H9 (cell line): ENCODE results near the gene AGBL3. TPM values are rescaled to one million over a fixed set of nuclear protein-coding genes. Genes with fewer than 3 reads are reported as not detected.

Experiments used
- DNase-seq: peaks from one replicate; pipeline ENCODE4 v3.0.0-alpha.2; 2017
- H2AFZ ChIP-seq: one replicate; pipeline ENCODE4 v1.6.1; 2013; ENCODE audit warnings: mild to moderate bottlenecking, low read length, control low read depth, moderate library complexity
- H2AK5ac ChIP-seq: 2 replicates; pipeline ENCODE4 v1.6.1; 2013; ENCODE audit warnings: low read length, control low read depth, mixed read lengths; ENCODE audit not compliant: insufficient read length
- H2BK120ac ChIP-seq: one replicate; pipeline ENCODE4 v1.6.1; 2013; ENCODE audit warnings: low read depth, mild to moderate bottlenecking, low read length, control low read depth, inconsistent platforms; ENCODE audit not compliant: poor library complexity, severe bottlenecking
- H2BK12ac ChIP-seq: 2 replicates; pipeline ENCODE4 v1.6.1; 2013; ENCODE audit warnings: low read length, control low read depth, mixed read lengths, low read depth; ENCODE audit not compliant: insufficient read length
- H2BK15ac ChIP-seq: 2 replicates; pipeline ENCODE4 v1.6.1; 2013; ENCODE audit warnings: low read depth, low read length, control low read depth
- H2BK20ac ChIP-seq: one replicate; pipeline ENCODE4 v1.6.1; 2013; ENCODE audit warnings: low read depth, mild to moderate bottlenecking, low read length, control low read depth, inconsistent platforms; ENCODE audit not compliant: poor library complexity, severe bottlenecking
- H2BK5ac ChIP-seq: 2 replicates; pipeline ENCODE4 v1.6.1; 2013; ENCODE audit warnings: low read length, control low read depth, mixed read lengths; ENCODE audit not compliant: insufficient read length
- H3K14ac ChIP-seq: 2 replicates; pipeline ENCODE4 v1.6.1; 2013; ENCODE audit warnings: low read length, control low read depth; ENCODE audit not compliant: insufficient read depth
- H3K18ac ChIP-seq: 2 replicates; pipeline ENCODE4 v1.6.1; 2013; ENCODE audit warnings: low read depth, mild to moderate bottlenecking, mixed read lengths, low read length, control low read depth; ENCODE audit not compliant: insufficient read length
- H3K23ac ChIP-seq: 2 replicates; pipeline ENCODE4 v1.6.1; 2013; ENCODE audit warnings: low read length, control low read depth, mixed read lengths, low read depth; ENCODE audit not compliant: insufficient read length
- H3K23me2 ChIP-seq: 2 replicates; pipeline ENCODE4 v1.6.1; 2013; ENCODE audit warnings: low read depth, mild to moderate bottlenecking, mixed read lengths, low read length, control low read depth; ENCODE audit not compliant: insufficient read length, poor library complexity, severe bottlenecking
- H3K27ac ChIP-seq: 2 replicates; pipeline ENCODE4 v1.5.1; 2013; ENCODE audit warnings: low read length, control low read depth, mixed read lengths, low read depth; ENCODE audit not compliant: insufficient read length
- H3K27me3 ChIP-seq: 2 replicates; pipeline ENCODE4 v1.6.1; 2013; ENCODE audit warnings: low read length, control low read depth, inconsistent platforms; ENCODE audit not compliant: insufficient read depth
- H3K4ac ChIP-seq: 2 replicates; pipeline ENCODE4 v1.6.1; 2013; ENCODE audit warnings: low read depth, mild to moderate bottlenecking, control low read depth, inconsistent platforms, low read length, moderate library complexity
- H3K4me1 ChIP-seq: 2 replicates; pipeline ENCODE4 v1.6.1; 2013; ENCODE audit warnings: low read length, control low read depth, inconsistent platforms; ENCODE audit not compliant: insufficient read depth
- H3K4me2 ChIP-seq: 2 replicates; pipeline ENCODE4 v1.6.1; 2013; ENCODE audit warnings: low read length, control low read depth, mixed read lengths; ENCODE audit not compliant: insufficient read length, insufficient read depth
- H3K56ac ChIP-seq: 2 replicates; pipeline ENCODE4 v1.6.1; 2013; ENCODE audit warnings: low read depth, mild to moderate bottlenecking, mixed read lengths, low read length, control low read depth; ENCODE audit not compliant: insufficient read length
- H3K79me1 ChIP-seq: 2 replicates; pipeline ENCODE4 v1.6.1; 2013; ENCODE audit warnings: low read depth, mild to moderate bottlenecking, moderate library complexity, low read length, control low read depth, inconsistent platforms; ENCODE audit not compliant: insufficient read depth, poor library complexity, severe bottlenecking
- H3K79me2 ChIP-seq: 2 replicates; pipeline ENCODE4 v1.6.1; 2013; ENCODE audit warnings: low read length, control low read depth, inconsistent platforms; ENCODE audit not compliant: insufficient read depth
- H3K9ac ChIP-seq: 2 replicates; pipeline ENCODE4 v1.6.1; 2013; ENCODE audit warnings: low read length, control low read depth, mixed read lengths; ENCODE audit not compliant: insufficient read length; ENCODE audit errors: extremely low read depth
- H3K9me3 ChIP-seq: one replicate; pipeline ENCODE4 v1.6.1; 2013; ENCODE audit warnings: low read depth, low read length, inconsistent platforms; ENCODE audit not compliant: control insufficient read depth
- H3T11ph ChIP-seq: one replicate; pipeline ENCODE4 v1.6.1; 2013; ENCODE audit warnings: mild to moderate bottlenecking, low read length, control low read depth, inconsistent platforms
- H4K20me1 ChIP-seq: one replicate; pipeline ENCODE4 v1.6.1; 2013; ENCODE audit not compliant: control insufficient read depth, insufficient read length, insufficient read depth
- H4K5ac ChIP-seq: 2 replicates; pipeline ENCODE4 v1.6.1; 2013; ENCODE audit warnings: low read depth, mild to moderate bottlenecking, mixed read lengths, low read length, control low read depth; ENCODE audit not compliant: insufficient read length
- H4K8ac ChIP-seq: replicated peaks from 2 replicates; pipeline ENCODE4 v1.6.1; 2013; ENCODE audit warnings: low read length, control low read depth, mixed read lengths, low read depth; ENCODE audit not compliant: insufficient read length
- H4K91ac ChIP-seq: 2 replicates; pipeline ENCODE4 v1.6.1; 2013; ENCODE audit warnings: low read depth, mild to moderate bottlenecking, moderate library complexity, mixed read lengths, low read length, control low read depth; ENCODE audit not compliant: insufficient read length
- H3K27ac Mint-ChIP-seq, 3 experiments: 2 replicates in 2 of 3; 3 replicates in 1 of 3; pipeline ENCODE4 v1.8.0; 2020 to 2021; ENCODE audit warnings: mixed read lengths in 3 of 3, mild to moderate bottlenecking in 1 of 3, moderate library complexity in 1 of 3
- H3K27me3 Mint-ChIP-seq: 2 replicates; pipeline ENCODE4 v1.8.0; 2021; ENCODE audit warnings: low read depth, mild to moderate bottlenecking, moderate library complexity, mixed read lengths
- H3K36me3 Mint-ChIP-seq, 3 experiments: 2 replicates in 2 of 3; 3 replicates in 1 of 3; pipeline ENCODE4 v1.8.0; 2020 to 2021; ENCODE audit warnings: low read depth in 3 of 3, mixed read lengths in 3 of 3; ENCODE audit not compliant: insufficient read depth in 1 of 3
- H3K4me1 Mint-ChIP-seq, 2 experiments: 2 replicates each; pipeline ENCODE4 v1.8.0; 2020; ENCODE audit warnings: mixed read lengths in 2 of 2
- H3K4me3 Mint-ChIP-seq, 2 experiments: 2 replicates in 1 of 2; 3 replicates in 1 of 2; pipeline ENCODE4 v1.8.0; 2020 to 2021; ENCODE audit warnings: mild to moderate bottlenecking in 2 of 2, mixed read lengths in 2 of 2, moderate library complexity in 1 of 2
- H3K9me3 Mint-ChIP-seq, 2 experiments: 2 replicates in 1 of 2; 3 replicates in 1 of 2; pipeline ENCODE4 v1.8.0; 2020; ENCODE audit warnings: mild to moderate bottlenecking in 2 of 2, mixed read lengths in 2 of 2, moderate library complexity in 1 of 2
- WGBS: extraction: QIAGEN DNeasy Blood & Tissue Kit; methylation state at CpG from one replicate; pipeline ENCODE4 v1.1.7; 2013; ENCODE audit warnings: missing lambda C conversion rate, low lambda C conversion rate, mixed read lengths; ENCODE audit not compliant: insufficient read length; ENCODE audit errors: extremely low coverage; 5-methylcytosine and 5-hydroxymethylcytosine counted together
- total RNA-seq: library from RNA; stranded (reverse); gene quantifications from 2 replicates; pipeline ENCODE4 v1.2.1, GENCODE V29; 2021
- TF ChIP-seq, protein P1 (sequence below): fragments of 200-600 bp; sonication (generic); conservative IDR thresholded peaks from 3 replicates; pipeline ENCODE4 v1.8.0; 2021; ENCODE audit warnings: antibody characterized with exemption, mild to moderate bottlenecking

Gene AGBL3
- total RNA-seq, 1 experiment from 2014 or later = 2.4 TPM

DNA sequence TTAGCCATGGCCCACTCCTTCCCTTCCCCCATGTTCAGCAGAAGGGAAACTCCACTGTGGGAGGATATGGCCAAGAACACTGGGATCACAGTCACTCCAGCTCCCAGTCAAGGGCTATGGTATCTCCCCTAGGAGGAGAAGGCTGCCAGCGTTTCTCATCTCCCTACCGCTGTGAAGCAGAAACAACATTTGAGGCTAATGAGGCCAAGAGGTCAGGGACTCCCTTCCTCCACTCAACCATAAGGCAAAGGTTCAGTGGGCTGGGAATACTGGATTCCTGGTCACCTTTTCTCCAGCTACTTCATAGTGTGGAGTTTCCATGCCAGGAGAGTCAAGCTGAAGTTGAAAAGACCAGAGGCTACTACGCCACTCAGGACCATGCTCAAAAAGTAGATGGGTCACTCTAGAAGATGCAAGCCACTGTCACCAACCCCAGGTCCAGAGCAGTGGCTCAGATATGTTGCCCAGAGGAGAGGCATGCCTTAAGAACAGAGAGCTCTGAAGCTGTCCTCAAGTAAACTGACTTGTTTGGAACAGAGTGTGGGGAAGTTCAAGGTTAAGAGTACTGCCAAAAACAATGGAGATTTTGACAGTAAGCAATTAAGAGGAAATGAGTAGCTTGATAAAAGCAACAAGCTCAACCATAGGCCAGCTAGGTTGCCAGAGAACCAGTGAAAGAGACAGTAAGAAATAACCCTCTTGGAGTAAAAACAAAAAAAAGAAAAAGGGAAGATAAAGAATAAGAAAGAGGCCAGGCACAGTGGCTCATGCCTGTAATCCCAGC lies 157.8 kb downstream of the AGBL3 start:
- Histone ChIP-seq H3K4ac (no peak overlapping the region), H3K27me3 (no peaks in the 10 kb centered on the region), H4K5ac (no peak overlapping the region), H3K4me1 (no peaks in the 10 kb centered on the region), H2AFZ (no peak overlapping the region), H3K56ac (no peak overlapping the region), H3K79me2 (no peaks in the 10 kb centered on the region), H4K20me1 (no peaks in the 10 kb centered on the region), H3K23ac (no peak overlapping the region), H4K8ac (no peak overlapping the region), H3K79me1 (no peaks in the 10 kb centered on the region), H4K91ac (no peak overlapping the region), H3K14ac (no peak overlapping the region), H3K18ac (no peak overlapping the region), H3K9me3 (no peaks in the 10 kb centered on the region), H3K23me2 (no peaks in the 10 kb centered on the region), H2BK120ac (no peak overlapping the region), H3K27ac (no peak overlapping the region), H2BK15ac (no peak overlapping the region; the same call in 1 of the 2 replicates), H2BK20ac (no peak overlapping the region), H2AK5ac (no peak overlapping the region), H2BK12ac (no peak overlapping the region), H3K9ac (no peak overlapping the region), H3K4me2 (no peak overlapping the region), H3T11ph (no peak overlapping the region), H2BK5ac (no peak overlapping the region)
- H3K36me3 Mint-ChIP-seq = no peaks in the 10 kb centered on the region
- H3K27ac Mint-ChIP-seq = no peak overlapping the region
- peaks cover 2 to 8% of the 10 kb centered on the region in 2 experiments; a peak in 2 of 4 replicates for H3K4me1 Mint-ChIP-seq
- DNase-seq = no peak
- H3K27me3 Mint-ChIP-seq = peaks cover 2% of the 10 kb centered on the region; the same call in 1 of the 2 replicates
- no CpG with 5 or more reads among the region's 3 CpGs for WGBS
- no peaks in the 10 kb centered on the region; a peak in 2 of 5 replicates for H3K9me3 Mint-ChIP-seq
- H3K4me3 Mint-ChIP-seq = no peak overlapping the region
- TF ChIP-seq, protein P1, sequence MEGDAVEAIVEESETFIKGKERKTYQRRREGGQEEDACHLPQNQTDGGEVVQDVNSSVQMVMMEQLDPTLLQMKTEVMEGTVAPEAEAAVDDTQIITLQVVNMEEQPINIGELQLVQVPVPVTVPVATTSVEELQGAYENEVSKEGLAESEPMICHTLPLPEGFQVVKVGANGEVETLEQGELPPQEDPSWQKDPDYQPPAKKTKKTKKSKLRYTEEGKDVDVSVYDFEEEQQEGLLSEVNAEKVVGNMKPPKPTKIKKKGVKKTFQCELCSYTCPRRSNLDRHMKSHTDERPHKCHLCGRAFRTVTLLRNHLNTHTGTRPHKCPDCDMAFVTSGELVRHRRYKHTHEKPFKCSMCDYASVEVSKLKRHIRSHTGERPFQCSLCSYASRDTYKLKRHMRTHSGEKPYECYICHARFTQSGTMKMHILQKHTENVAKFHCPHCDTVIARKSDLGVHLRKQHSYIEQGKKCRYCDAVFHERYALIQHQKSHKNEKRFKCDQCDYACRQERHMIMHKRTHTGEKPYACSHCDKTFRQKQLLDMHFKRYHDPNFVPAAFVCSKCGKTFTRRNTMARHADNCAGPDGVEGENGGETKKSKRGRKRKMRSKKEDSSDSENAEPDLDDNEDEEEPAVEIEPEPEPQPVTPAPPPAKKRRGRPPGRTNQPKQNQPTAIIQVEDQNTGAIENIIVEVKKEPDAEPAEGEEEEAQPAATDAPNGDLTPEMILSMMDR = no peak
